Neural cell (in vitro differentiated cells): ENCODE data around the gene PPP1R12A.

Experiments used
- EP300 ChIP-seq: fragments of 450-650 bp; conservative IDR thresholded peaks from 2 replicates; pipeline ENCODE4 v1.6.1; 2014; ENCODE audit warnings: antibody characterized with exemption, mild to moderate bottlenecking, moderate library complexity; ENCODE audit not compliant: poor library complexity, severe bottlenecking
- EZH2 ChIP-seq: fragments of 200-600, 300-800 bp; shearing (Covaris generic), sonication (generic); IDR thresholded peaks from 2 replicates; pipeline ENCODE4 v1.6.1; 2014; ENCODE audit warnings: antibody characterized with exemption, low read length, borderline replicate concordance, mild to moderate bottlenecking; ENCODE audit not compliant: insufficient read depth, poor library complexity, severe bottlenecking
- MXI1 ChIP-seq: fragments of 450-650 bp; conservative IDR thresholded peaks from 2 replicates; pipeline ENCODE4 v1.6.1; 2014; ENCODE audit warnings: antibody characterized with exemption, mild to moderate bottlenecking; ENCODE audit not compliant: poor library complexity, severe bottlenecking
- POLR2AphosphoS5 ChIP-seq: IDR thresholded peaks from 2 replicates; pipeline ENCODE4 v1.6.1; 2012
- RAD21 ChIP-seq: fragments of 450-650 bp; conservative IDR thresholded peaks from 2 replicates; pipeline ENCODE4 v1.6.1; 2014; ENCODE audit warnings: antibody characterized with exemption, mild to moderate bottlenecking, moderate library complexity
- REST ChIP-seq: IDR thresholded peaks from 2 replicates; pipeline ENCODE4 v1.6.1; 2012; ENCODE audit warnings: borderline replicate concordance
- SMC3 ChIP-seq: fragments of 450-650 bp; conservative IDR thresholded peaks from 2 replicates; pipeline ENCODE4 v1.6.1; 2014; ENCODE audit warnings: antibody characterized with exemption, mild to moderate bottlenecking, moderate library complexity; ENCODE audit not compliant: poor library complexity
- TAF1 ChIP-seq: IDR thresholded peaks from 2 replicates; pipeline ENCODE4 v1.6.1; 2012; ENCODE audit warnings: low read depth
- TF ChIP-seq, protein P1 (sequence below): fragments of 450-650 bp; IDR thresholded peaks from 2 replicates; pipeline ENCODE4 v1.5.1; 2014; ENCODE audit warnings: antibody characterized with exemption, mild to moderate bottlenecking, moderate library complexity; ENCODE audit not compliant: poor library complexity, severe bottlenecking

DNA sequence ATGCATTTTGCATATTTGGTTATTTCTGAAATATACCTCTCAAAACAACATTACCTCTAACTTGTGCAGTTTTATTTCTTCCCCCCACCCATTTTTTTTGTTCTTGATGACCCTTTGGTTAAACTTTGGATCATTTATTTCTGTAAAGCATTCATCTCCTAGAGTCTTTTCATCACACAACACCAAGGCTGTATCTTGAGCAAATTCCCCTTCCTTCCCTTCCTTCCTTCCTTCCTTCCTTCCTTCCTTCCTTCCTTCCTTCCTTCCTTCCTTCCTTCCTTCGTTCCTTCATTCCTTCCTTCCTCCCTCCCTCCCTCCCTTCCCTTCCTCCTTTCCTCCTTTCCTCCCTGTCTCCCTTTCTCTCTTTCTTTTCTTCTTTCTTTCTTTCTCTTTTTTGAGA, 43.8 kb upstream of the PPP1R12A start:
- TF ChIP-seq, protein P1, sequence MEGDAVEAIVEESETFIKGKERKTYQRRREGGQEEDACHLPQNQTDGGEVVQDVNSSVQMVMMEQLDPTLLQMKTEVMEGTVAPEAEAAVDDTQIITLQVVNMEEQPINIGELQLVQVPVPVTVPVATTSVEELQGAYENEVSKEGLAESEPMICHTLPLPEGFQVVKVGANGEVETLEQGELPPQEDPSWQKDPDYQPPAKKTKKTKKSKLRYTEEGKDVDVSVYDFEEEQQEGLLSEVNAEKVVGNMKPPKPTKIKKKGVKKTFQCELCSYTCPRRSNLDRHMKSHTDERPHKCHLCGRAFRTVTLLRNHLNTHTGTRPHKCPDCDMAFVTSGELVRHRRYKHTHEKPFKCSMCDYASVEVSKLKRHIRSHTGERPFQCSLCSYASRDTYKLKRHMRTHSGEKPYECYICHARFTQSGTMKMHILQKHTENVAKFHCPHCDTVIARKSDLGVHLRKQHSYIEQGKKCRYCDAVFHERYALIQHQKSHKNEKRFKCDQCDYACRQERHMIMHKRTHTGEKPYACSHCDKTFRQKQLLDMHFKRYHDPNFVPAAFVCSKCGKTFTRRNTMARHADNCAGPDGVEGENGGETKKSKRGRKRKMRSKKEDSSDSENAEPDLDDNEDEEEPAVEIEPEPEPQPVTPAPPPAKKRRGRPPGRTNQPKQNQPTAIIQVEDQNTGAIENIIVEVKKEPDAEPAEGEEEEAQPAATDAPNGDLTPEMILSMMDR: no peak
- TF ChIP-seq EP300 (no peak), REST (no peak), EZH2 (no peak), RAD21 (no peak), TAF1 (no peak), MXI1 (no peak), POLR2AphosphoS5 (no peak), SMC3 (no peak)
